NCI-H1092 treated with DMSO at 0.1 percent for 48 hours (cell line): ENCODE data around the gene METTL4.

Source experiments
- DNase-seq: peaks from one replicate; lab custom pipeline; 2025; lab: John Stamatoyannopoulos, UW

METTL4 gene

GRCh38 chr18:2564373-2564772, 6.9 kb downstream of the METTL4 start:
- no peak for DNase-seq

GRCh38 chr18:2559249-2559648, 12.1 kb downstream of the METTL4 start:
- DNase-seq = no peak

- no peak for DNase-seq
Observed at GRCh38 chr18:2557536-2557935, 13.8 kb downstream of the METTL4 start.

GRCh38 chr18:2555895-2556294, 15.4 kb downstream of the METTL4 start:
- DNase-seq = no peak

GRCh38 chr18:2554696-2555095, 16.6 kb downstream of the METTL4 start:
- DNase-seq = no peak

GRCh38 chr18:2551425-2551824, 19.9 kb downstream of the METTL4 start:
- no peak for DNase-seq

GRCh38 chr18:2549462-2549861, 21.8 kb downstream of the METTL4 start:
- no peak for DNase-seq

GRCh38 chr18:2547477-2548087, 23.7 kb downstream of the METTL4 start:
- DNase-seq = peak; percentile 5

GRCh38 chr18:2545155-2545554, 26.1 kb downstream of the METTL4 start:
- no peak for DNase-seq

- DNase-seq = peak; percentile 20
Observed at GRCh38 chr18:2541925-2542563, 29.3 kb downstream of the METTL4 start.

- DNase-seq = no peak
Observed at GRCh38 chr18:2540575-2540974, 30.7 kb downstream of the METTL4 start.

- peak; percentile 18 for DNase-seq
Observed at GRCh38 chr18:2538844-2539243, 32.5 kb downstream of the METTL4 start.

GRCh38 chr18:2538236-2538635, 33.1 kb downstream of the METTL4 start:
- peak; percentile 6 for DNase-seq

- DNase-seq = no peak
Observed at GRCh38 chr18:2537296-2537695, 34.0 kb downstream of the METTL4 start.

- no peak for DNase-seq
Observed at GRCh38 chr18:2536493-2536892, 34.8 kb downstream of the METTL4 start.

- DNase-seq = no peak
Observed at GRCh38 chr18:2536063-2536462, 35.2 kb downstream of the METTL4 start.

GRCh38 chr18:2535419-2535910, 35.8 kb downstream of the METTL4 start:
- no peak for DNase-seq

- no peak for DNase-seq
Observed at GRCh38 chr18:2534906-2535305, 36.4 kb downstream of the METTL4 start.

- no peak for DNase-seq
Observed at GRCh38 chr18:2532797-2533196, 38.5 kb downstream of the METTL4 start.

GRCh38 chr18:2531751-2532150, 39.6 kb downstream of the METTL4 start:
- DNase-seq = no peak

GRCh38 chr18:2529154-2529553, 42.2 kb downstream of the METTL4 start:
- DNase-seq = no peak

- DNase-seq = peak; percentile 43
Observed at GRCh38 chr18:2526329-2526728, 45.0 kb downstream of the METTL4 start.

- DNase-seq = peak; percentile 5
Observed at GRCh38 chr18:2524794-2525198, 46.5 kb downstream of the METTL4 start.

- peak; percentile 47 for DNase-seq
Observed at GRCh38 chr18:2522112-2522511, 49.2 kb downstream of the METTL4 start.
